ENCODE measurements around the gene JMY.

The JMY gene

GRCh38 chr5:79295029-79295428 lies 59.1 kb downstream of the JMY start:
- DNase-seq = no peak

GRCh38 chr5:79297661-79298060 lies 61.7 kb downstream of the JMY start:
- no peak for DNase-seq

- no peak for DNase-seq
Measured at GRCh38 chr5:79301046-79301712, 65.2 kb downstream of the JMY start.

GRCh38 chr5:79302454-79302853 lies 66.5 kb downstream of the JMY start:
- DNase-seq = no peak

- DNase-seq = no peak
Measured at GRCh38 chr5:79305706-79306105, 69.8 kb downstream of the JMY start.

- DNase-seq = no peak
Measured at GRCh38 chr5:79318935-79319614, 83.1 kb downstream of the JMY start.

GRCh38 chr5:79329453-79329852 lies 93.5 kb downstream of the JMY start:
- DNase-seq = no peak

- no peak for DNase-seq
Measured at GRCh38 chr5:79330071-79330470, 94.1 kb downstream of the JMY start.

GRCh38 chr5:79333852-79334557 lies 98.1 kb downstream of the JMY start:
- DNase-seq = no peak

GRCh38 chr5:79346420-79346824 lies 110.5 kb downstream of the JMY start:
- no peak for DNase-seq

GRCh38 chr5:79349047-79349446 lies 113.1 kb downstream of the JMY start:
- no peak for DNase-seq

- no peak for DNase-seq
Measured at GRCh38 chr5:79349881-79350280, 114.0 kb downstream of the JMY start.

- DNase-seq = no peak
Measured at GRCh38 chr5:79357398-79357797, 121.5 kb downstream of the JMY start.

Data from NCI-H1092 (cell line).